ENCODE data around the gene TFAP2E. TPM values are rescaled to one million over a fixed set of nuclear protein-coding genes. Genes with fewer than 3 reads are reported as not detected.

Gene TFAP2E
- total RNA-seq, result under 0.01 and 0.18 TPM in 2 replicates

DNA sequence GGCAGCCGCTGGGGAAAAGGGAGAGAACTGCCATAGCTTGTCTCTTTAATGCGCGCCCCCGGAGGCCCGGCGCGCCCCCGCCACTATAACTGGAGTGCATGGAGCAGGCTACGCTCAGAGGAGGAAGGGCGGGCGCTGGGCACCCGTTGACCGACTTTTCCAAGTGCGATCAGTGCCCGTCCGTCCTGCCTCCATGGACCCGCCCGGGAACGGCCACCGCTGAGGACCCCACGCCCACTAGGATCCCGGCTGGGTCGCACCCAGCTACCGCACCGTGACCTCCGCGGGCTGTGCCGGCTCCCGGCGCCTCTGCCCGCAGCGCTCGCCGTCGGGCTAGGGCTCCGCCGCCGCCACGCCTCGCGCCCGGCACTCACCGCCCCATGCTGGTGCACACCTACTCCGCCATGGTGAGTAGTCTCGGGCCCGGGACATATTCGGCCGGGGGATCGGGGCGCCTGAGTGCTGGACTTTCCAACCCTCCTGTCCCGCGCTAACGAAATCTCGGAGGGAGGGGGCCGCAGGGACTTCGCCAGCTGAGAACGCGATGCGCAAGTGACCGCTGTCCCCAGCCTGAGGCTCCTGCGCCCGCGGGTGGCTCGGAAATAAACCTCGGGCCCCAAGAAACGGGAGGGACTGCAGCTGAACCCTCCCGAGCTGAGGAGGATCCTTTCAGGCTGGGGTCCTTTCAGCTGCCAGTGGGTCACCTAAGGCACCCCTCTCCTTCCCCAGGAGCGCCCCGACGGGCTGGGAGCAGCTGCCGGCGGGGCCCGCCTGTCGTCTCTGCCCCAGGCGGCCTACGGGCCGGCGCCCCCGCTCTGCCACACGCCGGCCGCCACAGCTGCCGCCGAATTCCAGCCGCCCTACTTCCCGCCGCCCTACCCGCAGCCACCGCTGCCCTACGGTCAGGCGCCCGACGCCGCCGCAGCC is at the start of gene TFAP2E:
Gene TFAP2E (plus strand): TSS at position 117 of the 927 bp plus-strand sequence. CDS start 264 bp downstream, at position 381.

DNA sequence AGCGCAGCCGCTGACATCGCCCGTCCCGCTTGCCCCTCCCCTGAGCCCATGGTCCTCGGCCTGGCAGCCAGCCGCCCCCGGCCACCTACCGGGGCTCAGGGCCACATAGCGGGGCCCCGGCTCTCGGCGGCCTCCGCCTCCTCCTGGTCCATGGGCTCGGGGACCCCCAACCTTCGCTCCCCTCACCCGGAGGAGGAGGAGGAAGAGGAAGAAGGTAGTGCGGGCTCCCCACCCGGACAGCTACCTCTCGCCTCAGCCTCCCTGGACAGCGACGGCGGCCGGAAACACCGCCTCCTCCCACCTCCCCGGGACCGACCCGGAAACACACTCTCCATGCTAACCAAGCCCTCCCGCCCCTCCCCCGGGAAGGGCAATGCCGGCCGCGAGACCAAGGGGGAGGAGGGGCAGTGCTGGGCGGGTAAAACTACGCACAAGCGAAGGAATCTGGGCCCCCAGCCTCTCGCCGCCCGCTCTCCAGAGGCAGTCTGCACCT is 15.9 kb upstream of the TFAP2E start, which contains the start of gene KIAA0319L:
Gene KIAA0319L (minus strand): TSS at position 286 of the 493 bp plus-strand sequence. CDS start 2,912 bp downstream, outside the sequence.

DNA sequence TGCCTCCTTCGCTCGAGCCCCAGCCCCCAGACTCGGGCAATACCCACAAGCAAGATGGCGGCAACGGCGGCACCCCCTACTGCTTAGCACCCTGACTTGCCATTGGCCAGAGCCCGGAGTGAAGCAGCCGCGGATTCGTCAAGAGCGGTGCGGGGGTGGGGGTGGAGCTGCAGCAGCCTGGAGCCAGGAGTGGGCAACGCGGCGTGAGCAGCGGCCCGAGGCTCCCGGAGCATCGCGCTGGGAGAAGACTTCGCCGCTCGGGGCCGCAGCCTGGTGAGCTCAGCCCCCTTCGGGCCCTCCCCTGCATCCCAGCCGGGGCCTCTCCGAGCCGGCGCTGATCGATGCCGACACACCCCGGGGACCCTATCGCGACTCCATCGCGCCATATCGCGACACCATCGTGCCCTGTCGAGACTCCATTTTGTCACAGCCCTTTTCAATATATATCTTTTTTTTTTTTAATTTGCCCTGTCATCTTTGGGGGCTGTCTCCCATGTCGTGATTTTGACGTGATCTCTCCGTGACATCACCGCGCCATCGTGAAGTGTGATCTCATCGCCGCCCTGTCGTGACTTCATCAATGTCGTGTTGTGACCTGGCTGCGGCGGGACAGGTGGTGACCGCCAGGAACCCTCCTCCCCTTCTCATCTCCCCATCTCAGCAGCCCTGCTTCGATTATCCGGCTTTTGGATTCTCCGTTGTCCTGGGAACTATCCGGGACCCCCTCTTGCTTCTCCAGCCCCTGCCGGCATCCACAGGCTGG is 15.3 kb upstream of the TFAP2E start, which contains the start of gene NCDN:
Gene NCDN (plus strand): TSS at position 189 of the 763 bp plus-strand sequence. CDS start 392 bp downstream, at position 581.

DNA sequence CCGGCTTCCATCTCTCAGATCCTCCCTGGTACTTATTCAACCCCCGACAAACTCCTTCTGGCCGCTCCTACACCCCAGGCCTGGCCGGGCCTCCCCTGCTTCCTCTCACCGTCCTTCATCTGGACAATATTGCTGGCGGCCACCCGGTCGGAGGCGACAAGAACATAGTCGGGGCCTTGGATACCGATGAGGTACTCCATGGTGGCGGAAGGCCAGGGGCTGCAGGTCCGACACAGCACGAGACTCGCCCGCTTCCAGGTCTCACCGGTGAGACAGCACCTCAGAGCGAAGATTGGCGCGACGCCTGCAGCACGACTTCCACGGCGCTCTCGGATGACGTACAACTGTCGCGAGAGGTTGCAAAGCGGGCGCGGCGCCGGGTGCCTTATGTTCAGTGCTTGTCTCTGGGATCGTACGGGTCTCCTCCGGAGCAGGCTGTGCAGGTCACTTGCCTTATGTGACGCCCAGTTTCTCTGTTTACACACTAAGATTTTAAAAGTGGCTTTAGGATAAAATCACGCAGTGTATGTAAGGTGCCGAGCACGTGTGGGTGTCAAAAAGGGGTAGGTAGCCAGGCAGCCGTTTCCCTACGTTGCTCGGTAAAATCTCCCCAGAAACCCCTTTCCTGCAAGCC is 68.2 kb downstream of the TFAP2E start, which contains the start of gene PSMB2:
Gene PSMB2 (minus strand): TSS at position 294 of the 634 bp plus-strand sequence. CDS start 94 bp downstream, at position 200.

Other genes with a start within 250 kb of the TFAP2E start
- gene KIAA0319L, start 15.9 kb upstream of the TFAP2E start, total RNA-seq, result 35.4 and 37.8 TPM in 2 replicates
- 13.5 and 18.8 TPM in 2 replicates for gene NCDN, start 15.5 kb upstream of the TFAP2E start, total RNA-seq
- gene PSMB2, start 68.2 kb downstream of the TFAP2E start, total RNA-seq, result 14.2 and 14.9 TPM in 2 replicates
- 12.4 and 15.7 TPM in 2 replicates for gene C1orf216, start 145.6 kb downstream of the TFAP2E start, total RNA-seq
- gene CLSPN, start 196.7 kb downstream of the TFAP2E start, total RNA-seq, result 1.8 and 2.0 TPM in 2 replicates
- gene AGO4, start 234.7 kb downstream of the TFAP2E start, total RNA-seq, result 12.7 and 14.1 TPM in 2 replicates